ENCODE measurements around the gene PDGFD. TPM values are rescaled to one million over a fixed set of nuclear protein-coding genes. Genes with fewer than 3 reads are reported as not detected.

Gene PDGFD
- total RNA-seq, 1 donor from 2014 or later = 5.0 TPM

- no peaks in the 10 kb centered on the region for H3K9me3 ChIP-seq
- DNase-seq (no peak), ATAC-seq (no peak)
- H3K4me1 ChIP-seq = no peaks in the 10 kb centered on the region
- H3K4me3 ChIP-seq = no peak overlapping the region
- intact Hi-C loops (cut with DNase I) = no loop called here
- H3K27me3 ChIP-seq = no peaks in the 10 kb centered on the region
- H3K36me3 ChIP-seq = no peaks in the 10 kb centered on the region
- H3K27ac ChIP-seq = no peak overlapping the region
- TF ChIP-seq CTCF (IDR thresholded peaks at IDR 0.05) = no peak
Observed at GRCh38 chr11:104105155-104105554, 58.8 kb downstream of the PDGFD start.

- TF ChIP-seq CTCF (IDR thresholded peaks at IDR 0.05) = no peak
- ATAC-seq = no peak
- Histone ChIP-seq H3K27ac (no peak overlapping the region), H3K27me3 (no peaks in the 10 kb centered on the region), H3K9me3 (no peaks in the 10 kb centered on the region), H3K4me3 (no peak overlapping the region), H3K4me1 (no peaks in the 10 kb centered on the region), H3K36me3 (no peaks in the 10 kb centered on the region)
- no peak for DNase-seq
- intact Hi-C loops (cut with DNase I) = no loop called here
Observed at GRCh38 chr11:104104664-104105063, 59.3 kb downstream of the PDGFD start.

GRCh38 chr11:104104201-104104600 lies 59.7 kb downstream of the PDGFD start:
- Histone ChIP-seq H3K27me3 (no peaks in the 10 kb centered on the region), H3K4me1 (no peaks in the 10 kb centered on the region), H3K27ac (no peak overlapping the region), H3K36me3 (no peaks in the 10 kb centered on the region), H3K9me3 (no peaks in the 10 kb centered on the region), H3K4me3 (no peak overlapping the region)
- TF ChIP-seq CTCF (IDR thresholded peaks at IDR 0.05) = no peak
- no peak for ATAC-seq
- no peak for DNase-seq
- intact Hi-C loops (cut with DNase I) = no loop called here

GRCh38 chr11:104098555-104098954 lies 65.4 kb downstream of the PDGFD start:
- H3K27ac ChIP-seq = no peak overlapping the region
- no peaks in the 10 kb centered on the region for H3K27me3 ChIP-seq
- no peak for ATAC-seq
- no peaks in the 10 kb centered on the region for H3K9me3 ChIP-seq
- intact Hi-C loops (cut with DNase I) = no loop called here
- H3K4me3 ChIP-seq = no peak overlapping the region
- TF ChIP-seq CTCF (IDR thresholded peaks at IDR 0.05) = no peak
- no peaks in the 10 kb centered on the region for H3K4me1 ChIP-seq
- H3K36me3 ChIP-seq = no peaks in the 10 kb centered on the region
- DNase-seq = no peak

GRCh38 chr11:104098132-104098531 lies 65.8 kb downstream of the PDGFD start:
- intact Hi-C loops (cut with DNase I) = no loop called here
- H3K27ac ChIP-seq = no peak overlapping the region
- ATAC-seq (no peak), DNase-seq (no peak)
- no peaks in the 10 kb centered on the region for H3K36me3 ChIP-seq
- H3K27me3 ChIP-seq = no peaks in the 10 kb centered on the region
- no peak overlapping the region for H3K4me3 ChIP-seq
- no peaks in the 10 kb centered on the region for H3K4me1 ChIP-seq
- no peak for TF ChIP-seq CTCF (IDR thresholded peaks at IDR 0.05)
- H3K9me3 ChIP-seq = no peaks in the 10 kb centered on the region

- H3K36me3 ChIP-seq = no peaks in the 10 kb centered on the region
- H3K9me3 ChIP-seq = no peaks in the 10 kb centered on the region
- H3K4me3 ChIP-seq = no peak overlapping the region
- intact Hi-C loops (cut with DNase I) = no loop called here
- H3K27ac ChIP-seq = no peak overlapping the region
- H3K27me3 ChIP-seq = no peaks in the 10 kb centered on the region
- TF ChIP-seq CTCF (IDR thresholded peaks at IDR 0.05) = no peak
- DNase-seq (no peak), ATAC-seq (no peak)
- no peaks in the 10 kb centered on the region for H3K4me1 ChIP-seq
Observed at GRCh38 chr11:104096900-104097299, 67.0 kb downstream of the PDGFD start.
